HG03045 (cell line): Measurements from ENCODE around the gene TMEM115.
"Not testable (repeated sequence)": the region's sequence is repeated elsewhere in the genome, so short reads cannot be mapped to it uniquely, and the experiment has no call there.

Source experiments
- ATAC-seq: cut with Tn5 transposase; IDR thresholded peaks from one replicate; pipeline ENCODE4 v1.9.1; 2021; ENCODE audit warnings: mild to moderate bottlenecking, moderate library complexity; ENCODE audit not compliant: unreplicated experiment

Gene TMEM115

DNA sequence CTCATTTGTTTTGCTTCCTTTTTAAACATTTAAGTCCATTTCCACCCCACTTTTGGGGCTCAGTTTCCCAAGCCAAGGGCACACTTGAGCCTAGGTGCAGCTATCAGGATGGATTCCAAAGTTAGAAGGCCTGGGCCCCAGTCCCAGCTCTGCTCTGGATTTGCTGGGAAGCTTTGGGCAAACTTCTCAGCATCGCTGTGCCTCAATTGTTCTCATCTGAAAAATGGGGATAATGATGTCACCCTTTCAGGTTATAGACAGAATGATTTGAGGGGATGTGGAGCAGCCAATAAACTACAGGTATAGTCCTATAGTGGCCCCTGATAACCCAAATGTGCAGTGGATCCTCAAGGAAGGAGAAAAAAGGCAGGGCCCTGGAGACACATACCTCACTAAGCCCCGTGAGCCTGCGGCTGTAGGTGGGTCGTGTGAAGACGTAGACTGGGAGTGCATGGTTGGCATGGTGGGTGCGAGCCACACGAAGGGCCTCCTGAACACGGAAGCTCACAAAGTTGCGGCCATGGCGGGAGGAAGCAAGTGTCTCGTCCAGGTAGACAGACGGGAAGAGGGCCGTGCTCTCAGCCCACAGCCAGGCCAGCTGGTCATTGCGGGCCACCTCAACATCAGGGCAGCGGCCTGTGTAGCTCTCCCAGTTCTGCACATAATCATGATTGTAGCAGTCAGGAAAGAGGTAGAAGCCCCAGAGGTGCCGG is 40.0 kb downstream of the TMEM115 start:
- no peak for ATAC-seq

GRCh38 chr3:50318615-50319014 is 40.7 kb downstream of the TMEM115 start:
- no peak for ATAC-seq

GRCh38 chr3:50318163-50318562 is 41.2 kb downstream of the TMEM115 start:
- ATAC-seq = no peak

DNA sequence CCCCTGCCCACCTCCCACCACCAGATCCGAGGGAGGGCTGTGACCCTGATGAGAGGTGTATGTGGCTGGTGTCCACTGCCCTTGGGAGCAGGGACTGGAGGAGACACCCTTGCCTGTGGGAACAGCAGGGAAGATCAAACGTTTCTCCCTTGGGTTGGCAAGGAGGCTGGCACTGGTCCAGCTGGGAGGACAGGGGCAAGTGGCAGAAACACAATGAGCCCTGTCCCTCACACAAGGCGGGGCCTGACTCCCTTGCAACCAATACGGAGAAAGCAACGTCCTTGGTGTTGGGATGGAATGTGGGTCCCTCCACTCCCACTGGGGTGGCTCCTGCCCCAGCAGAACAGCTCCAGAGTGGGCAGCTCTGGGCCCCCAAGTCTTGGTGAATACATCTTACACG is 42.0 kb downstream of the TMEM115 start:
- no peak for ATAC-seq

- no peak for ATAC-seq
These were observed 42.6 kb downstream of the TMEM115 start for GRCh38 chr3:50316657-50317242.

DNA sequence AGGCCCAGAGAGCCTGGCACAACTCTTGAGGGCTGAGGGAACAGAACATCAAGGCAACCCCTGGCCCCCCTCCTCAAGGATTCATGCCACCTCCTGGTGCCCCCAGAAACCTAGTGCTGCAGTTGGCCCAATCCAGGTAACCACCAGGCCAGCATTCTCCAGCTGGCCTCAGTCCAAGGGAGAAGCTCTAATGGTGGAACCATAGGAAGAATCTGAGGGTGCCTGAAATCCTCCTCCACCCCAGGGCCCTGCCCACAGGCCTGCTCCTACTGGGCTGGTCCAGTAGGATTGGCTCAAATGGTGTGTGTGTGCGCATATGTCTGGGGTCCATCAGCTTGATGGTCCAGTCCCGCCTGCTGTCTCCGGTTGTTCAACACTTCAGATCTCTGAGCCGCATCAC is 44.5 kb downstream of the TMEM115 start:
- no peak for ATAC-seq

DNA sequence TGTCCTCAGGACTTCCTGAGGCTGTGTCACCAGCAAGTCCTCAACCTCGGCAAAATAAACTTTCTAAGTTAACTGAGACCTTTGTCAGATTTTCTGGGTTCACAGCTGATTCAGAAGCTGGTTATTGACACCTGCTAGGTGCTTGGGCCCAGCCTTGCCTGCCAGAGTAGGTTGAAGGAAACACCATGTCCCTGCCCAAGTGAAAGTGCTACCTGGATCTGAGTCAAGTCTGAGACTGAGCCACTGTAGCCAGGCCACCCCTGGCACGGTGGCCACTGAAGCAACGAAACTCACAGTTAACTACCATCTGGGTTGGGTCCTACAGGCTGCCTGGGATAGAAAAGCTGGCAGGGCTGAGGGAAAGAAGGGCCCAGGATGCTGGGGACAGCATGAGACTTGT is 45.0 kb downstream of the TMEM115 start:
- no peak for ATAC-seq

DNA sequence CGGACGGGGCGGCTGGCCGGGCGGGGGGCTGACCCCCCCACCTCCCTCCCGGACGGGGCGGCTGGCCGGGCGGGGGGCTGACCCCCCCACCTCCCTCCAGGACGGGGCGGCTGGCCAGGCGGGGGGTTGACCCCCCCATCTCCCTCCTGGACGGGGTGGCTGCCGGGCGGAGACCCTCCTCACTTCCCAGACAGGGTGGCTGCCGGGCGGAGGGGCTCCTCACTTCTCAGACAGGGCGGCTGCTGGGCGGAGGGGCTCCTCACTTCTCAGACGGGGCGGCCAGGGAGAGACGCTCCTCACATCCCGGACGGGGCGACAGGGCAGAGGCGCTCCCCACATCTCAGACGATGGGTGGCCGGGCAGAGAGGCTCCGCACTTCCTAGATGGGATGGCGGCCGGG is 47.3 kb downstream of the TMEM115 start:
- ATAC-seq = not testable (repeated sequence)
